Activated T-cell treated with anti-CD3 and anti-CD28 coated beads, Interleukin-2, amount 50 U/mL, for 4 hours (primary cell): Measurements from ENCODE around the gene SOX1. TPM values are rescaled to one million over a fixed set of nuclear protein-coding genes. Genes with fewer than 3 reads are reported as not detected.

Source experiments
- ATAC-seq, 2 donors: fragments of 200-7000 bp; cut with Tn5 transposase; one replicate each; pipeline ENCODE4 v1.10.0; 2021
- DNase-seq: peaks from one replicate; pipeline ENCODE4 v3.0.0-alpha.2; 2020
- H3K27me3 Mint-ChIP-seq: one replicate; pipeline ENCODE4 v1.8.0; 2021; ENCODE audit warnings: low read depth, mixed read lengths
- H3K36me3 Mint-ChIP-seq: one replicate; pipeline ENCODE4 v1.8.0; 2022; ENCODE audit warnings: mixed read lengths; ENCODE audit not compliant: insufficient read depth
- H3K4me1 Mint-ChIP-seq: one replicate; pipeline ENCODE4 v1.8.0; 2021; ENCODE audit warnings: low read depth, mixed read lengths
- H3K4me3 Mint-ChIP-seq: one replicate; pipeline ENCODE4 v1.8.0; 2021; ENCODE audit warnings: mild to moderate bottlenecking, moderate library complexity, mixed read lengths
- H3K9me3 Mint-ChIP-seq: one replicate; pipeline ENCODE4 v1.8.0; 2021; ENCODE audit warnings: mixed read lengths
- total RNA-seq, 3 donors: library from RNA; stranded (reverse); gene quantifications; one replicate each; pipeline ENCODE4 v1.2.1, GENCODE V29; 2021

SOX1 gene
- total RNA-seq, 3 donors from 2014 or later, result 0.10 to 0.16 TPM; not detected in 1

- ATAC-seq (no peak), DNase-seq (no peak)
- H3K4me1 Mint-ChIP-seq, result no peaks in the 10 kb centered on the region
- peaks cover 19% of the 10 kb centered on the region for H3K27me3 Mint-ChIP-seq
- no peak overlapping the region for H3K4me3 Mint-ChIP-seq
- no peaks in the 10 kb centered on the region for H3K36me3 Mint-ChIP-seq
- no peaks in the 10 kb centered on the region for H3K9me3 Mint-ChIP-seq
Observed at GRCh38 chr13:112115403-112116091, 48.6 kb downstream of the SOX1 start.

- Mint-ChIP-seq H3K27me3 (peaks cover 19% of the 10 kb centered on the region), H3K9me3 (no peaks in the 10 kb centered on the region), H3K4me3 (no peak overlapping the region), H3K4me1 (no peaks in the 10 kb centered on the region), H3K36me3 (no peaks in the 10 kb centered on the region)
- DNase-seq (no peak), ATAC-seq (no peak)
Observed at GRCh38 chr13:112116187-112116950, 49.4 kb downstream of the SOX1 start.

GRCh38 chr13:112117258-112117954 lies 50.5 kb downstream of the SOX1 start:
- H3K9me3 Mint-ChIP-seq, result no peaks in the 10 kb centered on the region
- H3K27me3 Mint-ChIP-seq, result peaks cover 15% of the 10 kb centered on the region
- ATAC-seq (no peak), DNase-seq (no peak)
- no peaks in the 10 kb centered on the region for H3K4me1 Mint-ChIP-seq
- H3K36me3 Mint-ChIP-seq, result no peaks in the 10 kb centered on the region
- H3K4me3 Mint-ChIP-seq, result no peak overlapping the region

GRCh38 chr13:112117955-112118302 lies 51.0 kb downstream of the SOX1 start:
- H3K4me1 Mint-ChIP-seq, result no peaks in the 10 kb centered on the region
- peaks cover 12% of the 10 kb centered on the region for H3K27me3 Mint-ChIP-seq
- no peaks in the 10 kb centered on the region for H3K9me3 Mint-ChIP-seq
- H3K36me3 Mint-ChIP-seq, result no peaks in the 10 kb centered on the region
- no peak overlapping the region for H3K4me3 Mint-ChIP-seq
- ATAC-seq, result no peak
- DNase-seq, result no peak

- Mint-ChIP-seq H3K9me3 (no peaks in the 10 kb centered on the region), H3K27me3 (peaks cover 12% of the 10 kb centered on the region), H3K36me3 (no peaks in the 10 kb centered on the region), H3K4me1 (no peaks in the 10 kb centered on the region), H3K4me3 (no peak overlapping the region)
- ATAC-seq, result no peak
- no peak for DNase-seq
Observed at GRCh38 chr13:112118451-112119064, 51.6 kb downstream of the SOX1 start.

GRCh38 chr13:112119192-112120030 lies 52.5 kb downstream of the SOX1 start:
- Mint-ChIP-seq H3K4me3 (no peak overlapping the region), H3K36me3 (no peaks in the 10 kb centered on the region), H3K9me3 (no peaks in the 10 kb centered on the region), H3K27me3 (peaks cover 12% of the 10 kb centered on the region), H3K4me1 (no peaks in the 10 kb centered on the region)
- ATAC-seq (no peak), DNase-seq (no peak)

- Mint-ChIP-seq H3K36me3 (no peaks in the 10 kb centered on the region), H3K4me1 (no peaks in the 10 kb centered on the region), H3K9me3 (no peaks in the 10 kb centered on the region), H3K4me3 (no peak overlapping the region), H3K27me3 (peaks cover 8% of the 10 kb centered on the region)
- DNase-seq, result no peak
- no peak for ATAC-seq
Observed at GRCh38 chr13:112120031-112120373, 53.1 kb downstream of the SOX1 start.
